ENCODE results near the gene TEX22.
A peak's percentile ranks its signal among the peaks of the same experiment; 100 is the strongest.

The TEX22 gene

GRCh38 chr14:105389534-105389933 is 8.8 kb upstream of the TEX22 start:
- H4K20me1 ChIP-seq, result peaks cover 0 to 31% (median 4%) of the 10 kb centered on the region in 11 experiments; a peak in 8 of 22 replicates
- H3K36me3 ChIP-seq, result peaks cover 6 to 35% (median 19%) of the 10 kb centered on the region in 11 experiments; a peak in 16 of 22 replicates
- H3K4me2 ChIP-seq, result peak overlapping the region; percentile 74 to 96 (median 91)
- peak overlapping the region; percentile 43 to 80 (median 69); a peak in 21 of 22 replicates for H3K27ac ChIP-seq
- TF ChIP-seq Cebpa-rat (IDR thresholded peaks at IDR 0.05), result no peak
- peak overlapping the region in 3 of 10 experiments; percentile 1 to 40 (median 35); a peak in 4 of 20 replicates for H3K4me3 ChIP-seq
- H3K9ac ChIP-seq, result peak overlapping the region; percentile 51 to 69 (median 62); a peak in 21 of 22 replicates
- peaks cover 77 to 96% (median 87%) of the 10 kb centered on the region in 10 experiments for H3K4me1 ChIP-seq
- H3K9me3 ChIP-seq (replicated peaks in 1 of 11), result no peaks in the 10 kb centered on the region
- H3K27me3 ChIP-seq, result peaks cover 0 to 11% (median 0%) of the 10 kb centered on the region in 11 experiments; a peak in 4 of 22 replicates

- peaks cover 0 to 11% (median 0%) of the 10 kb centered on the region in 11 experiments; a peak in 4 of 22 replicates for H3K27me3 ChIP-seq
- no peaks in the 10 kb centered on the region for H3K9me3 ChIP-seq (replicated peaks in 1 of 11)
- peaks cover 0 to 31% (median 4%) of the 10 kb centered on the region in 11 experiments; a peak in 8 of 22 replicates for H4K20me1 ChIP-seq
- H3K36me3 ChIP-seq, result peaks cover 1 to 28% (median 13%) of the 10 kb centered on the region in 11 experiments; a peak in 14 of 22 replicates
- peak overlapping the region; percentile 51 to 69 (median 62); a peak in 21 of 22 replicates for H3K9ac ChIP-seq
- peak overlapping the region; percentile 43 to 80 (median 69); a peak in 21 of 22 replicates for H3K27ac ChIP-seq
- H3K4me2 ChIP-seq, result peak overlapping the region; percentile 74 to 96 (median 91)
- H3K4me3 ChIP-seq, result peak overlapping the region in 3 of 10 experiments; percentile 1 to 40 (median 22); a peak in 2 of 20 replicates
- no peak for TF ChIP-seq Cebpa-rat (IDR thresholded peaks at IDR 0.05)
- H3K4me1 ChIP-seq, result peaks cover 84 to 99% (median 92%) of the 10 kb centered on the region in 10 experiments
These were observed 8.1 kb upstream of the TEX22 start for GRCh38 chr14:105389976-105390848.

- TF ChIP-seq Cebpa-rat (IDR thresholded peaks at IDR 0.05), result no peak
- H3K4me2 ChIP-seq, result peak overlapping the region; percentile 74 to 96 (median 91)
- H3K9me3 ChIP-seq (replicated peaks in 1 of 11), result no peaks in the 10 kb centered on the region
- H3K27ac ChIP-seq, result peak overlapping the region; percentile 43 to 80 (median 69); a peak in 20 of 22 replicates
- H3K27me3 ChIP-seq, result peaks cover 0 to 11% (median 0%) of the 10 kb centered on the region in 11 experiments; a peak in 4 of 22 replicates
- peaks cover 0 to 22% (median 10%) of the 10 kb centered on the region in 11 experiments; a peak in 13 of 22 replicates for H3K36me3 ChIP-seq
- no peak overlapping the region for H3K4me3 ChIP-seq
- peaks cover 85 to 99% (median 95%) of the 10 kb centered on the region in 10 experiments for H3K4me1 ChIP-seq
- peaks cover 0 to 31% (median 4%) of the 10 kb centered on the region in 11 experiments; a peak in 8 of 22 replicates for H4K20me1 ChIP-seq
- peak overlapping the region; percentile 17 to 69 (median 62); a peak in 18 of 22 replicates for H3K9ac ChIP-seq
These were observed 7.4 kb upstream of the TEX22 start for GRCh38 chr14:105390849-105391500.

- Histone ChIP-seq H3K27ac (no peak overlapping the region), H3K4me2 (peak overlapping the region; percentile 28 to 96 (median 91)), H3K9me3 (replicated peaks in 1 of 11) (no peaks in the 10 kb centered on the region), H4K20me1 (peaks cover 0 to 31% (median 0%) of the 10 kb centered on the region in 11 experiments; a peak in 7 of 22 replicates), H3K27me3 (peaks cover 0 to 11% (median 0%) of the 10 kb centered on the region in 11 experiments; a peak in 4 of 22 replicates), H3K4me3 (no peak overlapping the region), H3K9ac (peak overlapping the region in 4 of 11 experiments; percentile 37 to 57 (median 42); a peak in 6 of 22 replicates), H3K4me1 (peaks cover 85 to 100% (median 98%) of the 10 kb centered on the region in 10 experiments), H3K36me3 (peaks cover 0 to 17% (median 9%) of the 10 kb centered on the region in 11 experiments; a peak in 13 of 22 replicates)
- no peak for TF ChIP-seq Cebpa-rat (IDR thresholded peaks at IDR 0.05)
These were observed 6.8 kb upstream of the TEX22 start for GRCh38 chr14:105391541-105391940.

- no peak for TF ChIP-seq Cebpa-rat (IDR thresholded peaks at IDR 0.05)
- no peaks in the 10 kb centered on the region for H3K9me3 ChIP-seq (replicated peaks in 1 of 11)
- H3K27ac ChIP-seq, result no peak overlapping the region
- H3K9ac ChIP-seq, result peak overlapping the region in 5 of 11 experiments; percentile 31 to 57 (median 40); a peak in 7 of 22 replicates
- peaks cover 0 to 11% (median 0%) of the 10 kb centered on the region in 11 experiments; a peak in 4 of 22 replicates for H3K27me3 ChIP-seq
- H3K4me1 ChIP-seq, result peaks cover 85 to 100% (median 98%) of the 10 kb centered on the region in 10 experiments
- peaks cover 0 to 8% (median 2%) of the 10 kb centered on the region in 11 experiments; a peak in 7 of 22 replicates for H3K36me3 ChIP-seq
- peak overlapping the region; percentile 28 to 96 (median 91) for H3K4me2 ChIP-seq
- no peak overlapping the region for H3K4me3 ChIP-seq
- peaks cover 0 to 31% (median 0%) of the 10 kb centered on the region in 11 experiments; a peak in 7 of 22 replicates for H4K20me1 ChIP-seq
These were observed 5.9 kb upstream of the TEX22 start for GRCh38 chr14:105392131-105393090.

GRCh38 chr14:105393151-105393550 is 5.2 kb upstream of the TEX22 start:
- Histone ChIP-seq H3K4me2 (peak overlapping the region in 4 of 11 experiments; percentile 4 to 100 (median 78); a peak in 5 of 22 replicates), H3K9ac (no peak overlapping the region; a peak in 1 of 22 replicates), H3K4me1 (peaks cover 83 to 100% (median 97%) of the 10 kb centered on the region in 10 experiments), H3K27me3 (peaks cover 0 to 11% (median 0%) of the 10 kb centered on the region in 11 experiments; a peak in 4 of 22 replicates), H3K9me3 (replicated peaks in 1 of 11) (no peaks in the 10 kb centered on the region), H3K27ac (no peak overlapping the region), H4K20me1 (peaks cover 0 to 29% (median 0%) of the 10 kb centered on the region in 11 experiments; a peak in 7 of 22 replicates), H3K4me3 (no peak overlapping the region), H3K36me3 (peaks cover 0 to 6% (median 0%) of the 10 kb centered on the region in 11 experiments; a peak in 1 of 22 replicates)
- TF ChIP-seq Cebpa-rat (IDR thresholded peaks at IDR 0.05), result no peak
